Measurements from ENCODE around the gene RSU1. TPM values are rescaled to one million over a fixed set of nuclear protein-coding genes. Genes with fewer than 3 reads are reported as not detected.

The RSU1 gene
- total RNA-seq, 1 donor from 2014 or later, result 25.0 TPM

DNA sequence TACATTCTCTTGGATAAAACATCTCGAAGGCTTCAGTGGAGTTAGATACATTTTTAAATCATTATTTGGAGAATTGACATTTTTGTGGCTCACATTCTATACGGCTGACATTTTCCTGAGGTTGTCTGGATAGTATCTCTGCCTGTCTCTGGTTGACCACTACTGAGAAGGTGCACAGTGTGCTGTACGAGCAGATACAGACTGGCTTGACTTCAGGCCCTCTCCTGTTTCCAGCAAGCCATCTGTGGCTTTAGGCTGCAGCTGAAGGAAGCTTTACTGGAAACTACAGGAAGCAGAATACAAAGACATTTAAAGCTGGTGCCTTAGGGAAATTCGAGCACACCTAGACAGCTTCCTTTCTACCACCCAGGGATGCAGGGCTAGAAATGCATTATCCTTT lies 39.3 kb upstream of the RSU1 start:
- TF ChIP-seq, protein P1, sequence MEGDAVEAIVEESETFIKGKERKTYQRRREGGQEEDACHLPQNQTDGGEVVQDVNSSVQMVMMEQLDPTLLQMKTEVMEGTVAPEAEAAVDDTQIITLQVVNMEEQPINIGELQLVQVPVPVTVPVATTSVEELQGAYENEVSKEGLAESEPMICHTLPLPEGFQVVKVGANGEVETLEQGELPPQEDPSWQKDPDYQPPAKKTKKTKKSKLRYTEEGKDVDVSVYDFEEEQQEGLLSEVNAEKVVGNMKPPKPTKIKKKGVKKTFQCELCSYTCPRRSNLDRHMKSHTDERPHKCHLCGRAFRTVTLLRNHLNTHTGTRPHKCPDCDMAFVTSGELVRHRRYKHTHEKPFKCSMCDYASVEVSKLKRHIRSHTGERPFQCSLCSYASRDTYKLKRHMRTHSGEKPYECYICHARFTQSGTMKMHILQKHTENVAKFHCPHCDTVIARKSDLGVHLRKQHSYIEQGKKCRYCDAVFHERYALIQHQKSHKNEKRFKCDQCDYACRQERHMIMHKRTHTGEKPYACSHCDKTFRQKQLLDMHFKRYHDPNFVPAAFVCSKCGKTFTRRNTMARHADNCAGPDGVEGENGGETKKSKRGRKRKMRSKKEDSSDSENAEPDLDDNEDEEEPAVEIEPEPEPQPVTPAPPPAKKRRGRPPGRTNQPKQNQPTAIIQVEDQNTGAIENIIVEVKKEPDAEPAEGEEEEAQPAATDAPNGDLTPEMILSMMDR (IDR thresholded peaks at IDR 0.05; ENCODE audit: insufficient read depth, low read length, severe bottlenecking), result no peak
- Histone ChIP-seq H3K27me3 (ENCODE audit: control insufficient read depth, insufficient read depth, low read length) (no peaks in the 10 kb centered on the region), H3K36me3 (ENCODE audit: control insufficient read depth, insufficient read depth, low read length) (no peaks in the 10 kb centered on the region), H3K4me3 (ENCODE audit: low read depth, low read length) (no peak overlapping the region)
- DNase-seq (ENCODE audit: low read depth), result no peak
- no peak for FAIRE-seq

DNA sequence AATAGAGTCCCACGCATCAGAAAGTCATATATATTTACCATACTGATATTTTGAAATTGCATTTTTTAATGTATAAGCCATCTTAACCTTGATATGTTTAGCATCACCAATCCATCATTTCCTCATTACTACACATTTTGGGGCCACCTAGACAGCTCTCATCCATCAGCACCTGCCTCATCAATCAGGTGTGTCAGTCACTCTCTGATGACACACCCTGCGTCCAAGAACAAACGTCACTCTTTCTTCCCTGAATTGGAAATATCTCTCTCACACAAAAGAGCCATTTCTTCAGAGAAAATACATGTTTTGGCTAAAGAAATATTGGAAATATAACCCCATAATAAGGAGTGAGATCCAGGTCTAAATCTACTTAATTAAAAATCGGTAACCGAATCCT lies 38.9 kb upstream of the RSU1 start:
- Histone ChIP-seq H3K27me3 (ENCODE audit: control insufficient read depth, insufficient read depth, low read length) (no peaks in the 10 kb centered on the region), H3K4me3 (ENCODE audit: low read depth, low read length) (no peak overlapping the region), H3K36me3 (ENCODE audit: control insufficient read depth, insufficient read depth, low read length) (no peaks in the 10 kb centered on the region)
- TF ChIP-seq, protein P1 (IDR thresholded peaks at IDR 0.05; ENCODE audit: insufficient read depth, low read length, severe bottlenecking), result no peak
- peak; percentile 39 for DNase-seq (ENCODE audit: low read depth)
- FAIRE-seq, result no peak

DNA sequence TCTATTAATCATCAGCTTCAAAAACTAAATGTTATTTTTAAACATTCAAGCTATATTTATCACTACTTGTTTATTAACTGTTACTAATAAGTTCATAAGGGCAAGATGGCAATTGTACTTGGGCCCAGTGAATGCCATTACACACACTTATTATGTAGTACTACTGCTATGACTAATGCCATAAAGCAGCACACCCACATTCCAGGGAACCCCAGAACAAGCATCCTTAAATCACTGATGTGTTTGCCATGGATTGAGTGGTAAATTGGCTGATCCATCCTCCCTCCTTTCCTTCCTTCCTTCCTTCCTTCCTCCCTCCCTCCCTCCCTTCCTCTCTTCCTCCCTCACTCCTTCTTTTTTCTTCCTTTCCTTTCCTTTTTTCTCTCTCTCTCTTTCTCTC lies 37.4 kb upstream of the RSU1 start:
- Histone ChIP-seq H3K36me3 (ENCODE audit: control insufficient read depth, insufficient read depth, low read length) (no peaks in the 10 kb centered on the region), H3K4me3 (ENCODE audit: low read depth, low read length) (no peak overlapping the region), H3K27me3 (ENCODE audit: control insufficient read depth, insufficient read depth, low read length) (no peaks in the 10 kb centered on the region)
- no peak for FAIRE-seq
- peak; percentile 70 for DNase-seq (ENCODE audit: low read depth)
- TF ChIP-seq, protein P1 (IDR thresholded peaks at IDR 0.05; ENCODE audit: insufficient read depth, low read length, severe bottlenecking), result no peak

DNA sequence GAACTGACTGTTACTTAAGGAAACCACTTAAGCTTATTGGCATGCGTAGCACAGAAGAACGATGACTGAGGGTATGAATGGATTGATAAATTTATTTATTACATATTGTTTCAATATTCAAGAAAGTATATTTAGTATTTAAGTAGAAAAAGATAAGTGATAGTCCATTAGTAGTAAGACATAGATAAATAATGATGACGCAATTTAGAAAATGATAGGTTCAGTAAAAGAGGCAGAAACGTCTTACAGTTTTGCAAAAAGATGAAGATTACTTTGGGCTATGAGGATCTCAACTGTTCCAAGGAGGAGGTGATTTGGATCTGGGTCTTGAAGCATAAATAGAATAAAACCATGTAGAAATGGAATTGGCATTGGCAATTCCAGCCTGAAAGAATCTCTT lies 36.6 kb upstream of the RSU1 start:
- TF ChIP-seq, protein P1 (IDR thresholded peaks at IDR 0.05; ENCODE audit: insufficient read depth, low read length, severe bottlenecking), result no peak
- Histone ChIP-seq H3K4me3 (ENCODE audit: low read depth, low read length) (no peak overlapping the region), H3K36me3 (ENCODE audit: control insufficient read depth, insufficient read depth, low read length) (no peaks in the 10 kb centered on the region), H3K27me3 (ENCODE audit: control insufficient read depth, insufficient read depth, low read length) (no peaks in the 10 kb centered on the region)
- no peak for FAIRE-seq
- DNase-seq (ENCODE audit: low read depth), result no peak

DNA sequence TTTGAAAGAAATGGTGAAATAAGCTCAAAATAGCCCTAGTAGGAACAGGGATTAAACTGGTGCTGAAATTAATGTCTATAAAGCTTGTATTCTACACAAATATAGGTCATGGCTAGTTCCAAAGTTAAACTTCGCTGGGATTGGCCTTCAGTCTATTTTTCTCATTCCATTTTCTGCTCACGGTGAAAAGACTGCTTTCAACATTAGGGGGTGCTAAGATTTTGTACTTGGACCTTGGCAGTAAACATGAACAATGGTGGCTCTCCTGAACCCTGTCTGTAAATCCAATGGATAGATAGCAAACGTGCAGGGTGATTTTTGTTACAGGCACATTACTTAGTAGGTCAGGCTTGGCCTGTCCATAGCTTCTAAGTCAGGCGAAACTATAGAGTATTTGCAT lies 36.0 kb upstream of the RSU1 start:
- FAIRE-seq, result no peak
- TF ChIP-seq, protein P1 (IDR thresholded peaks at IDR 0.05; ENCODE audit: insufficient read depth, low read length, severe bottlenecking), result peak; percentile 24
- peak; percentile 36 for DNase-seq (ENCODE audit: low read depth)

DNA sequence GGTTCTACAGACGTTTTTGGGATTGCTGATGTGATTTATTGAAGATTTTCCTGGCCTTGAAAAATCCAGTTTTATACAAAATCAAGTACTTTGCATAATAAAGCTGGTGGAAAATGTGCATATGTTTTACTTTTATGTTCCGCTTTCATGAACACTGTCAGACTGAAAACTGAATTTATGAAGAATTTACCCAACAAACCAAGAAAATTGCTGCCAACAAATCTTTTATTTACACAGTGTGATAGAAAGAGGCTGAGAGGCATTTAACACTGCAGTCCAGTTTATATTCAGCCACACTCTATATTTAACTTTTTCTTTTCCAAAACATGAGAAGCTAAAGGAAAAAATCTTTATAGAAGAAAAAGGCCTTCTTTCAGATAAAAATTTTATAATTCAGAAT lies 35.4 kb upstream of the RSU1 start:
- H3K4me3 ChIP-seq (ENCODE audit: low read depth, low read length), result no peak overlapping the region
- no peaks in the 10 kb centered on the region for H3K27me3 ChIP-seq (ENCODE audit: control insufficient read depth, insufficient read depth, low read length)
- FAIRE-seq (no peak), DNase-seq (ENCODE audit: low read depth) (no peak)
- H3K36me3 ChIP-seq (ENCODE audit: control insufficient read depth, insufficient read depth, low read length), result no peaks in the 10 kb centered on the region
- TF ChIP-seq, protein P1 (IDR thresholded peaks at IDR 0.05; ENCODE audit: insufficient read depth, low read length, severe bottlenecking), result no peak

More for the DNA sequence above, 36.0 kb upstream of the RSU1 start:
- Histone ChIP-seq H3K27me3 (ENCODE audit: control insufficient read depth, insufficient read depth, low read length) (no peaks in the 10 kb centered on the region), H3K4me3 (ENCODE audit: low read depth, low read length) (no peak overlapping the region), H3K36me3 (ENCODE audit: control insufficient read depth, insufficient read depth, low read length) (no peaks in the 10 kb centered on the region)

Measured in bronchial epithelial cell (primary cell).